Ascending aorta (tissue), 2 donors: ENCODE results near the gene TRIM62. TPM values are rescaled to one million over a fixed set of nuclear protein-coding genes. Genes with fewer than 3 reads are reported as not detected.
A peak's percentile ranks its signal among the peaks of the same experiment; 100 is the strongest.

ENCODE experiments used
- DNase-seq, 2 donors: peaks; one replicate each; pipeline ENCODE4 v3.0.0-alpha.2; 2019; ENCODE audit warnings: low spot score in 2 of 2
- H3K27ac ChIP-seq, 2 donors: fragments of 200-600 bp; sonication (generic); one replicate each; pipeline ENCODE4 v1.5.1; 2016 to 2017; ENCODE audit warnings: mild to moderate bottlenecking in 1 of 2
- H3K27me3 ChIP-seq: fragments of 200-600 bp; sonication (generic); one replicate; pipeline ENCODE4 v1.5.1; 2017
- H3K36me3 ChIP-seq, 2 donors: fragments of 200-600 bp; sonication (generic); one replicate each; pipeline ENCODE4 v1.5.1; 2016
- H3K4me1 ChIP-seq, 2 donors: fragments of 200-600 bp; sonication (generic); one replicate each; pipeline ENCODE4 v1.5.1; 2016 to 2017; ENCODE audit warnings: mild to moderate bottlenecking in 1 of 2
- H3K4me3 ChIP-seq, 2 donors: fragments of 200-600 bp; sonication (generic); one replicate each; pipeline ENCODE4 v1.5.1; 2016 to 2017; ENCODE audit warnings: mild to moderate bottlenecking in 1 of 2
- H3K9me3 ChIP-seq, 2 donors: fragments of 200-600 bp; sonication (generic); one replicate each; pipeline ENCODE4 v1.5.1; 2016
- CTCF ChIP-seq, 3 experiments: fragments of 200-600 bp in 2 of 3; fragments of 450-650 bp in 1 of 3; sonication (generic) in 2 of 3; IDR thresholded peaks; one replicate each; pipeline ENCODE4 v1.5.1; 2016 to 2019; ENCODE audit warnings: antibody characterized with exemption in 3 of 3, mild to moderate bottlenecking in 1 of 3, moderate library complexity in 1 of 3
- intact Hi-C: fragments of 100-400 bp; cut with DNase I; formaldehyde crosslinking; loops from one replicate; pipeline ENCODE4 v1.15.1; 2023
- total RNA-seq: library from RNA; depleted of rRNA; stranded (reverse); fragments of >200 nt; gene quantifications from one replicate; pipeline ENCODE4 v1.1.0, GENCODE V29; 2016

Gene TRIM62
- total RNA-seq, 1 donor from 2014 or later = 18.1 TPM

- no peak for DNase-seq
- intact Hi-C loops = no loop called here
- no peak overlapping the region for H3K4me3 ChIP-seq
- peaks cover 19 to 20% of the 10 kb centered on the region in 2 donors for H3K36me3 ChIP-seq
- TF ChIP-seq CTCF (IDR thresholded peaks at IDR 0.05) = no peak
- H3K27ac ChIP-seq = no peak overlapping the region
- peaks cover 0 to 25% of the 10 kb centered on the region in 2 donors for H3K4me1 ChIP-seq
- no peaks in the 10 kb centered on the region for H3K9me3 ChIP-seq
- H3K27me3 ChIP-seq = no peaks in the 10 kb centered on the region
Observed at GRCh38 chr1:33157131-33157530, 24.7 kb downstream of the TRIM62 start.

- TF ChIP-seq CTCF (IDR thresholded peaks at IDR 0.05) = no peak
- no peaks in the 10 kb centered on the region for H3K9me3 ChIP-seq
- H3K4me1 ChIP-seq = peaks cover 0 to 19% of the 10 kb centered on the region in 2 donors
- intact Hi-C loops = no loop called here
- no peaks in the 10 kb centered on the region for H3K27me3 ChIP-seq
- peaks cover 19 to 20% of the 10 kb centered on the region in 2 donors for H3K36me3 ChIP-seq
- H3K4me3 ChIP-seq = no peak overlapping the region
- no peak overlapping the region for H3K27ac ChIP-seq
- DNase-seq = no peak
Observed at GRCh38 chr1:33155877-33156538, 25.8 kb downstream of the TRIM62 start.

DNA sequence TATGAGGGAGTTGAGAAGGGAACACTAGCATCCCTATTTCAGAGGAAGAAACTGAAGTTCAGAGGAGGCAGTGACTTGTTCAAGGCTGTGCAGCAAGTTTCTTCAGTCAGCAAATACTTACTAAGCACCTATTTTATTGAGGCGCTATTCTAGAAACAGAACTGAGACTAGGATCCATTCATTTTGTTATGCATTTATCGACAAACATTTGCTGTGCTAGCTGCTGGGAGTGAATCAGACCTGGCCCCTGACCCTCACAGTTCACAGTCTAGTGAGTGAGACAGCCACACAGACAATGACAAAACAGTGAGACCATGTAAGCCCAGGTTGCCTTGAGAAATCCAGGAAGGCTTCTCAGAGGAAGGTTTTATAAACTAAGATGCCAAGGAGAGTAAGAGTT, 28.2 kb downstream of the TRIM62 start:
- H3K4me3 ChIP-seq = no peak overlapping the region
- TF ChIP-seq CTCF (IDR thresholded peaks at IDR 0.05) = no peak
- no peaks in the 10 kb centered on the region for H3K9me3 ChIP-seq
- no peaks in the 10 kb centered on the region for H3K27me3 ChIP-seq
- no peak for DNase-seq
- H3K36me3 ChIP-seq = peaks cover 7 to 9% of the 10 kb centered on the region in 2 donors
- intact Hi-C loops = no loop called here
- peak overlapping the region; percentile 72 to 75 for H3K27ac ChIP-seq
- H3K4me1 ChIP-seq = peaks cover 0 to 18% of the 10 kb centered on the region in 2 donors

DNA sequence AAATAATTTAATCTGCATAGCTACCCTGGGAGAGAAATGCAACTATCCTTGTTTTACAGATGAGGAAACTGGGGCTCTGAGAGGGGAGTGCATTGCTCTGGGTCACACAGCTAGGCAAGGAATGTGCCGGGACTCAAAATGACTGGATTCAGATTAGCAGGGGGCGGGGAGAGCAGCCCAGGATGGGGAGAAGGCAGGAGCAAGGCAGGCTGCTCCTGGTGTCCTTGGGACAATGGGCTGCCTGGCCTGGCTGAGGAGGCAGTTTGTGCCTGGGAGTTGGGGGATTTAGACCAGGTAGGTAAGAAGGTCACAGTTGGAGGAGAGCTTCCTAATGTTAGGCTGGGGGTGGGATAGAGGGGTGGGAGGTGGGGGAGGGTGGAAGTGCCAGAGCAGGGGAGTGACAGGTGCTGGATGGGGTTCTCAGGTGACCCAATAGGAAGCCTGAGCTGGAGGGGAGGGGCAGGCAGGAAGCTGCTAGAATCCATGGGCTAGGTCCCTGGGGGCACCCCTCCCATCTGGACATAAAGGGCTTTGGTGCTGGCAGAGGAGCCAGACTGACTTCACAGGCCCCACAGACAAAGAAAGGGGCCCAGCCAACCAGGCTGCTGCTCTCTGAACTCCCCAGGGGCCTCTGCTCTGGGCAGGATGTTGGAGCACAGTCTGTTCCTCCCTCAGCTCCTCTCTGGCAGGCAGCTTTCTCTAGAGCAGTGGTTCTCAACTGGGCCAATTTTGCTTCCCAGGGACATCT, 29.0 kb downstream of the TRIM62 start:
- peaks cover 0 to 1% of the 10 kb centered on the region in 2 donors for H3K36me3 ChIP-seq
- peak overlapping the region; percentile 72 to 75 for H3K27ac ChIP-seq
- no peak for TF ChIP-seq CTCF (IDR thresholded peaks at IDR 0.05)
- DNase-seq = peak; percentile 53 to 89
- no peak overlapping the region for H3K4me3 ChIP-seq
- H3K9me3 ChIP-seq = no peaks in the 10 kb centered on the region
- intact Hi-C loops = no loop called here
- H3K4me1 ChIP-seq = peaks cover 0 to 18% of the 10 kb centered on the region in 2 donors
- no peaks in the 10 kb centered on the region for H3K27me3 ChIP-seq

DNA sequence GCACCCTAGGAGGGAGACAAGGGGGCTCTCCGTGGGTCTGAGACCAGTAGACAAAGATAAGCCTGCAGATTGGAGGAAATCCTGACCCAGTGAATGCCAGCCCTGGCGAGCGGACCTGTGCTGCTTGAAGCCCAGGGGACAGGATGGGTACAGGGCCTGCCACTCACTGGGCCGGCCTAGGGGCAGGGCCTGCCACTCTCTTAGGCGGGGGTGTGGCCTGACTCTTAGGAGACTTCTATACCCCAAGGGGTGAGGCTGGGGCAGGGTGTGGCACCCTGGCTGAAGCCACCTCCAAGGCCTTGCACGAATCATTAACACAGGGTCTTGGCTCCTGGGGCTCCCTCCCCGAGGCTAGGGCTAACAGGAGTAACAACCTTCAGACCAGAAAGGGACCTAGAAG, 30.7 kb downstream of the TRIM62 start:
- H3K9me3 ChIP-seq = no peaks in the 10 kb centered on the region
- no peak for DNase-seq
- intact Hi-C loops = no loop called here
- no peak overlapping the region for H3K4me3 ChIP-seq
- peaks cover 0 to 16% of the 10 kb centered on the region in 2 donors for H3K4me1 ChIP-seq
- H3K27ac ChIP-seq = no peak overlapping the region
- no peak for TF ChIP-seq CTCF (IDR thresholded peaks at IDR 0.05)
- H3K27me3 ChIP-seq = no peaks in the 10 kb centered on the region
- H3K36me3 ChIP-seq = peaks cover 10 to 18% of the 10 kb centered on the region in 2 donors
